Measurements from ENCODE around the gene CACNA1D. TPM values are rescaled to one million over a fixed set of nuclear protein-coding genes. Genes with fewer than 3 reads are reported as not detected.
"Not testable (repeated sequence)": the region's sequence is repeated elsewhere in the genome, so short reads cannot be mapped to it uniquely, and the experiment has no call there.

The CACNA1D gene
- total and polyA plus RNA-seq, 7 experiments from 2014 or later: 0.61 to 2.0 (median 0.70) TPM; not detected in 4

DNA sequence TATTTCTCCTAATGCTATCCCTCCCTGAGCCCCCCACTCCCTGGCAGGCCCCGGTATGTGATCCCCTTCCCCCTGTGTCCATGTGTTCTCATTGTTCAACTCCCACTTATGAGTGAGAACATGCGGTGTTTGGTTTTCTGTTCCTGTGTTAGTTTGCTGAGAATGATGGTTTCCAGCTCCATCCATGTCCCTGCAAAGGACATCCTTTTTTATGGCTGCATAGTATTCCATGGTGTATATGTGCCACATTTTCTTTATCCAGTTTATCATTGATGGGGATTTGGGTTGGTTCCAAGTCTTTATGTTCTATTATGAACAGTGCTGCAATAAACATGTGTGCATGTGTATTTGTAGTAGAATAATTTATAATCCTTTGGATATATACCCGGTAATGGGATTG is 18.0 kb upstream of the CACNA1D start:
- H3K9me3 Mint-ChIP-seq; H3K4me1 Mint-ChIP-seq; H3K27ac ChIP-seq (ENCODE audit: low read depth, low read length); H3K27ac Mint-ChIP-seq; intact Hi-C loops (cut with micrococcal nuclease); H3K9me3 ChIP-seq (ENCODE audit: control insufficient read depth in 2 of 3, low read length in 3 of 3); H3K4me1 ChIP-seq (ENCODE audit: control insufficient read depth in 2 of 2, insufficient read depth in 2 of 2, low read length in 2 of 2); DNase-seq; POLR2A ChIA-PET; H3K36me3 Mint-ChIP-seq; ATAC-seq; H3K27me3 ChIP-seq (ENCODE audit: control insufficient read depth in 2 of 2, insufficient read depth in 2 of 2, low read length in 2 of 2); CTCF ChIA-PET; H3K4me3 Mint-ChIP-seq; H3K36me3 ChIP-seq (ENCODE audit: control insufficient read depth in 2 of 3, insufficient read depth in 3 of 3, low read length in 3 of 3); H3K4me3 ChIP-seq (ENCODE audit: low read length): not testable (repeated sequence)
- peaks cover 33 to 70% (median 44%) of the 10 kb centered on the region in 5 donors for H3K27me3 Mint-ChIP-seq

DNA sequence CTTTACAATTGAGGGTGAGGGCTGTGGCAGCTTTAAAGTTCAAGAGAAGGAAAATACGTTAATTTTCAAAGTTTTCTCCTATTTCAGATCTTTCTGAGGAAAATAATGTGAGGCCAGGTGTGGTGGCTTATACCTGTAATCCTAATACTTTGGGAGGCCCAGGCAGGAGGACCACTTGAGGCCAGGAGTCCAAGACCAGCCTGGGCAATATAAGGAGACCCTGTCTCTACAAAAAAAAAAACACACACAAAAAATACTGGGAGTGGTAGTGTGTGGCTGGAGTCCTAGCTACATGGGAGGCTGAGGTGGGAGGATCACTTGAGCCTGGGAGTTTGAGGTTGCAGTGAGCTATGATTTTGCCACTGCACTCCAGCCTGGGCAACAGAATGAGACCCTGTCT is 16.7 kb upstream of the CACNA1D start:
- H3K4me3 Mint-ChIP-seq; H3K36me3 ChIP-seq (ENCODE audit: control insufficient read depth in 2 of 3, insufficient read depth in 3 of 3, low read length in 3 of 3); DNase-seq; CTCF ChIA-PET; intact Hi-C loops (cut with micrococcal nuclease); H3K27me3 ChIP-seq (ENCODE audit: control insufficient read depth in 2 of 2, insufficient read depth in 2 of 2, low read length in 2 of 2); ATAC-seq; POLR2A ChIA-PET; H3K9me3 ChIP-seq (ENCODE audit: control insufficient read depth in 2 of 3, low read length in 3 of 3); H3K4me3 ChIP-seq (ENCODE audit: low read length); H3K9me3 Mint-ChIP-seq; H3K36me3 Mint-ChIP-seq; H3K4me1 Mint-ChIP-seq; H3K27ac ChIP-seq (ENCODE audit: low read depth, low read length); H3K27ac Mint-ChIP-seq; H3K4me1 ChIP-seq (ENCODE audit: control insufficient read depth in 2 of 2, insufficient read depth in 2 of 2, low read length in 2 of 2): not testable (repeated sequence)
- H3K27me3 Mint-ChIP-seq: peaks cover 29 to 71% (median 38%) of the 10 kb centered on the region in 5 donors

DNA sequence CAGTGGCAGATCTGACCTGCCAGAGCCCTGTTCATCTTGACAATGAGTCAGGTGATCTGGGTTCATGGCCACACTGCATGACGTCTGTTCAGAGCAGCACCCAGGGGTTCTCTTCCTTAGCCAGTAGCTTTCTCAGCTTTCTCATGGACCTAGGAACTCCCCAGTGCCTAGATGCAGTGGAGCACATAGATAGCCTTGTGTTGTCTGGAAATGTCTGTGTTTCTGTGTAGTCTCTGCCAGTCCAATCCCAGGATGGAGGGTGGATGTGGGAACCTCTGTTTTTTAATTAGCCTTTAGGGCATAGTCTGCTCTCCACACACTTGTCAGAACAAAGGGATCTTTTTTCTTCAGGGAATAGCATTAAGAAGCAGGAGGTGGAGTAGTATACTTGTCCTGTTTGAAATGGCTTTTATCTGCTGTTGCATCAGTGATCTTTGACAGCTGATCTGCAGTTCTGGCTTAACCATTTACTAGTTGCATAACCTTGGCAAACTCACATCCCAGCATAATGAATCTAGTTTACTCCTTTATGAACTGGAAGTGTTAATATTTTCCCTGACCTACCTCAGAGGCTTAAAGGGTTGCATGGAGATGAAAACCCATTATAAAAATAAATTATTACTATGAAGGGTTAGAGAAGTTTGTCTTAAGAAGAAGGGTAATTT is 16.1 kb upstream of the CACNA1D start:
- POLR2A ChIA-PET: no interaction called here
- H3K4me1 Mint-ChIP-seq: no peaks in the 10 kb centered on the region
- intact Hi-C loops (cut with micrococcal nuclease): no loop called here

DNA sequence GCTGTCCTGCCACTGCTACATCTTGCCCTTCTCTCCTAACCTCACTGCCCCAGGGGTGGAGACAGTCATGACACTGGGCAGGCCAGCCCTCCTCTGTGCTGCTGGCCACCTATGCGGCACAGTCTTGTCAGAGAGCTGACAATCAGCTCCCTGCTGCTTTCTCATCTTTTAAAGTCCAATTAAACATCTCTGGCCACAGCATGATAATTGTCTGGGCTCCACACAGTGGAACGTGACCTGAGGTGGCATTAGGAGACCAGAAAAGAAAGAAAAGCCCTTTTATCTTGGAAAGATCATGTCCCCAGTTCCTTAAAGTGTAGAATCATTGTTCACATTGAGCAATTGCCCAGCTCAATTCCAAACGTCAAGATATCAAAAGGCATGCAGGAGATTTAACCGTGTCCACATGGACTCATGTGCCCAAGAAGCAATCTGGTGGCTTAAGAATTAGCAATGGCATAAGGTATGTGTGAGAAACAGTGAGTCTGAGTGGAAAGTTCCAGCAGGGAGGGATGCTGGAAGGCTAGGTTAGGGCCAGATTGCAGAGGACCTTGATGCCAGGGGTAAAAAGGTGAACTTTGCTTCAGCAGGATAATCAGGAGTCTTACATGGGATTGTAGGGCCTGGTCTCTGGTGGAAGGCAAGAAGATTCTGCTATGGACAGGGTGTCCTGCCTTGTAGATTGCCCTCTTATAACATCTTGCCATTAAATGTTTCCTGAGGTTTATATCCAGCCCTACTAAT is 15.3 kb upstream of the CACNA1D start:
- Mint-ChIP-seq H3K4me3 (no peak overlapping the region), H3K9me3 (peaks cover 0 to 5% (median 0%) of the 10 kb centered on the region in 11 donors), H3K27ac (no peak overlapping the region), H3K36me3 (peaks cover 0 to 3% (median 0%) of the 10 kb centered on the region in 5 donors), H3K4me1 (no peaks in the 10 kb centered on the region), H3K27me3 (peaks cover 32 to 63% (median 36%) of the 10 kb centered on the region in 5 donors)
- POLR2A ChIA-PET: no interaction called here
- Histone ChIP-seq H3K4me1 (ENCODE audit: control insufficient read depth in 2 of 2, insufficient read depth in 2 of 2, low read length in 2 of 2) (no peaks in the 10 kb centered on the region), H3K27ac (ENCODE audit: low read depth, low read length) (no peak overlapping the region), H3K27me3 (ENCODE audit: control insufficient read depth in 2 of 2, insufficient read depth in 2 of 2, low read length in 2 of 2) (no peaks in the 10 kb centered on the region), H3K9me3 (ENCODE audit: control insufficient read depth in 2 of 3, low read length in 3 of 3) (no peaks in the 10 kb centered on the region), H3K36me3 (ENCODE audit: control insufficient read depth in 2 of 3, insufficient read depth in 3 of 3, low read length in 3 of 3) (no peaks in the 10 kb centered on the region), H3K4me3 (ENCODE audit: low read length) (no peak overlapping the region)
- DNase-seq (no peak), ATAC-seq (no peak)
- intact Hi-C loops (cut with micrococcal nuclease): no loop called here
- CTCF ChIA-PET: no interaction called here

More for the DNA sequence above, 16.1 kb upstream of the CACNA1D start:
- H3K4me1 ChIP-seq (ENCODE audit: control insufficient read depth in 2 of 2, insufficient read depth in 2 of 2, low read length in 2 of 2): no peaks in the 10 kb centered on the region
- no peak for ATAC-seq
- H3K9me3 Mint-ChIP-seq: peaks cover 0 to 5% (median 0%) of the 10 kb centered on the region in 11 donors
- no peaks in the 10 kb centered on the region for H3K36me3 ChIP-seq (ENCODE audit: control insufficient read depth in 2 of 3, insufficient read depth in 3 of 3, low read length in 3 of 3)
- no peak overlapping the region for H3K4me3 ChIP-seq (ENCODE audit: low read length)
- peaks cover 29 to 70% (median 37%) of the 10 kb centered on the region in 5 donors for H3K27me3 Mint-ChIP-seq
- H3K4me3 Mint-ChIP-seq: no peak overlapping the region
- CTCF ChIA-PET: no interaction called here
- H3K36me3 Mint-ChIP-seq: peaks cover 0 to 3% (median 0%) of the 10 kb centered on the region in 5 donors
- no peaks in the 10 kb centered on the region for H3K27me3 ChIP-seq (ENCODE audit: control insufficient read depth in 2 of 2, insufficient read depth in 2 of 2, low read length in 2 of 2)
- no peak overlapping the region for H3K27ac ChIP-seq (ENCODE audit: low read depth, low read length)
- H3K27ac Mint-ChIP-seq: no peak overlapping the region
- DNase-seq: no peak
- no peaks in the 10 kb centered on the region for H3K9me3 ChIP-seq (ENCODE audit: control insufficient read depth in 2 of 3, low read length in 3 of 3)

DNA sequence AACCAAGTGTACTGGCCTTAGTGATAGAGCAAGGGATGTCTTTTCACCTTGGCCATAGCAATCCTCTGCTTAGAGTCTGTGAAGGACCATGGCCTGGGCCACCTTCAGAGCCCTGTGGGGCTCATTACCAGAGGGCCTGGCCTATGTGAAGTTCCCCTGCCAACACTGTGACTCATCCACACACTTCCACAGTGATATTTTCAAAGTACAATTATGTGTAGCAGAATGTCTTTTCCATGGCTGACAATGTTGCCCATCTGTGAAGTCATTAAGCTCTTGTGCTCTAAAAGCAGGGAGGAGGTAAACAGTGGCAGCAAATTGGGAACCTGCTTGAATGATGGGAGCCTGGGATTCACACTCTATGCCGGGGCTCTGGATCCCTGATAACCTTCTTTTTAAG is 12.2 kb upstream of the CACNA1D start:
- DNase-seq (no peak), ATAC-seq (no peak)
- Histone ChIP-seq H3K27ac (ENCODE audit: low read depth, low read length) (no peak overlapping the region), H3K9me3 (ENCODE audit: control insufficient read depth in 2 of 3, low read length in 3 of 3) (no peaks in the 10 kb centered on the region), H3K36me3 (ENCODE audit: control insufficient read depth in 2 of 3, insufficient read depth in 3 of 3, low read length in 3 of 3) (no peaks in the 10 kb centered on the region), H3K4me1 (ENCODE audit: control insufficient read depth in 2 of 2, insufficient read depth in 2 of 2, low read length in 2 of 2) (no peaks in the 10 kb centered on the region), H3K4me3 (ENCODE audit: low read length) (no peak overlapping the region), H3K27me3 (ENCODE audit: control insufficient read depth in 2 of 2, insufficient read depth in 2 of 2, low read length in 2 of 2) (no peaks in the 10 kb centered on the region)
- ChIA-PET CTCF (no interaction called here), POLR2A (no interaction called here)
- H3K27me3 Mint-ChIP-seq: peaks cover 24 to 40% (median 26%) of the 10 kb centered on the region in 5 donors
- H3K36me3 Mint-ChIP-seq: peaks cover 0 to 3% (median 0%) of the 10 kb centered on the region in 5 donors
- intact Hi-C loops (cut with micrococcal nuclease): no loop called here
- H3K4me1 Mint-ChIP-seq: peaks cover 0 to 4% (median 0%) of the 10 kb centered on the region in 7 donors
- no peak overlapping the region for H3K27ac Mint-ChIP-seq
- peaks cover 0 to 4% (median 0%) of the 10 kb centered on the region in 11 donors for H3K9me3 Mint-ChIP-seq
- no peak overlapping the region for H3K4me3 Mint-ChIP-seq

DNA sequence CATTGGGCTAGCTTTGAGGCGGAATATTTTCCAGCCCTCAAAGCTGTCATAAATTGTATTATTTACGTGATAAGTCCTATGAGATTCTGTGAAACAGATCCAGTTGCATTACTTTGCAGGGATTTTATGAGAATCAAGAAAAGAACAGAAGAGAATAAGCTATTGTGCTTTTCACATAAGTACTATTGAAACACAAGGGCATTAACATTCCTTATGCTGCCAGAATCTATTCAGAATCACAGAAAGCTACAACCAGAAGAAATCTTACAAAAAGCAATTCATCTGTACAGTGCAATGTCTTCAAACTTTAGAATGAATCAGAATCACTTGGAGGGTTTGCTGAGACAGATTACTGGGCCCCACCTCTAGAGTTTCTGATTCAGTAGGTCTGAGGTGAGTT is 10.6 kb upstream of the CACNA1D start:
- H3K27ac Mint-ChIP-seq: no peak overlapping the region
- Histone ChIP-seq H3K27ac (ENCODE audit: low read depth, low read length) (no peak overlapping the region), H3K4me3 (ENCODE audit: low read length) (no peak overlapping the region), H3K9me3 (ENCODE audit: control insufficient read depth in 2 of 3, low read length in 3 of 3) (no peaks in the 10 kb centered on the region), H3K36me3 (ENCODE audit: control insufficient read depth in 2 of 3, insufficient read depth in 3 of 3, low read length in 3 of 3) (no peaks in the 10 kb centered on the region), H3K27me3 (ENCODE audit: control insufficient read depth in 2 of 2, insufficient read depth in 2 of 2, low read length in 2 of 2) (no peaks in the 10 kb centered on the region), H3K4me1 (ENCODE audit: control insufficient read depth in 2 of 2, insufficient read depth in 2 of 2, low read length in 2 of 2) (no peaks in the 10 kb centered on the region)
- ChIA-PET POLR2A (no interaction called here), CTCF (no interaction called here)
- H3K36me3 Mint-ChIP-seq: peaks cover 0 to 3% (median 0%) of the 10 kb centered on the region in 5 donors
- intact Hi-C loops (cut with micrococcal nuclease): no loop called here
- H3K4me1 Mint-ChIP-seq: peaks cover 0 to 4% (median 0%) of the 10 kb centered on the region in 7 donors
- no peak for DNase-seq
- H3K27me3 Mint-ChIP-seq: peaks cover 12 to 28% (median 23%) of the 10 kb centered on the region in 5 donors
- ATAC-seq: no peak
- H3K9me3 Mint-ChIP-seq: peaks cover 0 to 4% (median 0%) of the 10 kb centered on the region in 11 donors
- H3K4me3 Mint-ChIP-seq: no peak overlapping the region

DNA sequence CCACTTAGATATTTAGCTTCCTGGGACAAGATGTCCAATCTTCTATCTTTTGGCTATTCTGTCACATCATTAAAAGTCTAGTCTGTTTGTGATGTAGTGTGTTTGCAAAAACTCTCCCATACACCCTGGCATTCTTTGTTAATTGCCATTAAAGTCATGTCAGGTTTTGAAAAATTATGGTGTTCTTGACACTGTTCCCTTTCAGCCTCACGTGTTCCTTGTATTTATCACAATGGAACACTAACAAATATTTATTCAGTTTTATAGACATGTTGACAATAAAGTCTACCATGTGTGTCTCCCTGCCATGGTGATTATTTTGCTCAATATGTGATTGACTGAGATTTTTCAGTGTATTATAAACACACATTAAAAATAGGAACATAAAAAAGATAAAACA is 9.4 kb upstream of the CACNA1D start:
- Histone ChIP-seq H3K27ac (ENCODE audit: low read depth, low read length) (no peak overlapping the region), H3K4me3 (ENCODE audit: low read length) (no peak overlapping the region), H3K9me3 (ENCODE audit: control insufficient read depth in 2 of 3, low read length in 3 of 3) (no peaks in the 10 kb centered on the region), H3K4me1 (ENCODE audit: control insufficient read depth in 2 of 2, insufficient read depth in 2 of 2, low read length in 2 of 2) (no peaks in the 10 kb centered on the region), H3K36me3 (ENCODE audit: control insufficient read depth in 2 of 3, insufficient read depth in 3 of 3, low read length in 3 of 3) (no peaks in the 10 kb centered on the region), H3K27me3 (ENCODE audit: control insufficient read depth in 2 of 2, insufficient read depth in 2 of 2, low read length in 2 of 2) (no peaks in the 10 kb centered on the region)
- no peak for ATAC-seq
- H3K27ac Mint-ChIP-seq: no peak overlapping the region
- peaks cover 0 to 3% (median 0%) of the 10 kb centered on the region in 5 donors for H3K36me3 Mint-ChIP-seq
- DNase-seq: no peak
- H3K9me3 Mint-ChIP-seq: peaks cover 0 to 4% (median 0%) of the 10 kb centered on the region in 11 donors
- CTCF ChIA-PET: no interaction called here
- peaks cover 0 to 4% (median 0%) of the 10 kb centered on the region in 7 donors for H3K4me1 Mint-ChIP-seq
- H3K4me3 Mint-ChIP-seq: no peak overlapping the region
- peaks cover 13 to 27% (median 24%) of the 10 kb centered on the region in 5 donors for H3K27me3 Mint-ChIP-seq
- intact Hi-C loops (cut with micrococcal nuclease): no loop called here
- POLR2A ChIA-PET: no interaction called here

Data from naive thymus-derived CD4-positive, alpha-beta T cell (primary cell).